ENCODE data around the gene EDEM2. TPM values are rescaled to one million over a fixed set of nuclear protein-coding genes. Genes with fewer than 3 reads are reported as not detected.

The EDEM2 gene
- polyA plus RNA-seq, 3 donors, result 39.5 to 86.1 (median 75.6) TPM

DNA sequence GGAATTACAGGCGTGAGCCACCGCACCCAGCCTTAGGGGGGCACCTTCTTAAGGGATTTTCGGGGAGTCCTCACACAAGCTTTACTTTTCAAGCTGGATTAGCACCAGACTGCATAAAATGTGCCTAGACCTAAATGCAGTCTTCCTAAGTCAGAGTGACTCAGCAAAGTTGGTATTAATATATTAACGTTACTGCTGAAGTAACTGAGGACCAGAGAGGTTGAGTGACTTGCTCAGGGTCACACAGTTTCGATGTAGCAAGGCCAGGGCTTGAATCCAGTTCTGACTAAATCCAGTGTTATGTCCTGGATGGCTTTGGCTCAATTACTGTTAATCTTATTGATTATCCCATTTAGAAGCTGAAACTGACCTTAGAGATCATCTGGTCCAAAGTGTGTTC is 13.4 kb downstream of the EDEM2 start:
- peaks cover 8% of the 10 kb centered on the region for H3K79me2 ChIP-seq (ENCODE audit: insufficient read depth, low read length)
- peaks cover 86 to 93% of the 10 kb centered on the region in 2 donors for H3K36me3 ChIP-seq (replicated peaks in 1 of 2; ENCODE audit: control insufficient read depth in 1 of 2, insufficient read depth in 2 of 2, low read length in 2 of 2)
- H3K4me2 ChIP-seq (replicated peaks; ENCODE audit: extremely low read depth, low read length, poor library complexity, severe bottlenecking), result no peak overlapping the region
- intact Hi-C loops (cut with micrococcal nuclease), result no loop called here
- WGBS (ENCODE audit: insufficient coverage), result 76% methylated on average over 3 of the region's 5 CpGs
- H4K20me1 ChIP-seq (ENCODE audit: insufficient read depth, low read length), result peaks cover 47% of the 10 kb centered on the region
- H3K27ac ChIP-seq (ENCODE audit: low read depth in 1 of 2, low read length in 2 of 2), result no peak overlapping the region
- no peak overlapping the region for H3K4me3 ChIP-seq (replicated peaks in 1 of 3; ENCODE audit: low read depth in 2 of 3, low read length in 3 of 3)
- TF ChIP-seq, protein P1, sequence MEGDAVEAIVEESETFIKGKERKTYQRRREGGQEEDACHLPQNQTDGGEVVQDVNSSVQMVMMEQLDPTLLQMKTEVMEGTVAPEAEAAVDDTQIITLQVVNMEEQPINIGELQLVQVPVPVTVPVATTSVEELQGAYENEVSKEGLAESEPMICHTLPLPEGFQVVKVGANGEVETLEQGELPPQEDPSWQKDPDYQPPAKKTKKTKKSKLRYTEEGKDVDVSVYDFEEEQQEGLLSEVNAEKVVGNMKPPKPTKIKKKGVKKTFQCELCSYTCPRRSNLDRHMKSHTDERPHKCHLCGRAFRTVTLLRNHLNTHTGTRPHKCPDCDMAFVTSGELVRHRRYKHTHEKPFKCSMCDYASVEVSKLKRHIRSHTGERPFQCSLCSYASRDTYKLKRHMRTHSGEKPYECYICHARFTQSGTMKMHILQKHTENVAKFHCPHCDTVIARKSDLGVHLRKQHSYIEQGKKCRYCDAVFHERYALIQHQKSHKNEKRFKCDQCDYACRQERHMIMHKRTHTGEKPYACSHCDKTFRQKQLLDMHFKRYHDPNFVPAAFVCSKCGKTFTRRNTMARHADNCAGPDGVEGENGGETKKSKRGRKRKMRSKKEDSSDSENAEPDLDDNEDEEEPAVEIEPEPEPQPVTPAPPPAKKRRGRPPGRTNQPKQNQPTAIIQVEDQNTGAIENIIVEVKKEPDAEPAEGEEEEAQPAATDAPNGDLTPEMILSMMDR (IDR thresholded peaks at IDR 0.05), result no peak
- H3K27ac Mint-ChIP-seq, result peak overlapping the region in 1 of 7 donors; percentile 46
- H3K9me3 Mint-ChIP-seq, result peaks cover 0 to 2% (median 0%) of the 10 kb centered on the region in 7 donors
- no peaks in the 10 kb centered on the region for H3K27me3 Mint-ChIP-seq (ENCODE audit: low read depth in 3 of 3)
- H3K9me3 ChIP-seq (replicated peaks in 1 of 2; ENCODE audit: control insufficient read depth in 1 of 2, insufficient read depth in 1 of 2, low read length in 2 of 2), result no peaks in the 10 kb centered on the region
- no peak overlapping the region for H3K9ac ChIP-seq (ENCODE audit: insufficient read depth, low read length, poor library complexity, severe bottlenecking)
- no peaks in the 10 kb centered on the region for H3K4me1 ChIP-seq (ENCODE audit: control insufficient read depth in 1 of 2, insufficient read depth in 2 of 2, low read length in 2 of 2)
- H3K36me3 Mint-ChIP-seq, result peaks cover 77 to 92% of the 10 kb centered on the region in 2 donors
- H3K4me3 Mint-ChIP-seq, result no peak overlapping the region
- H2AFZ ChIP-seq (ENCODE audit: insufficient read depth, low read depth, low read length, poor library complexity, severe bottlenecking), result no peak overlapping the region
- no peak for DNase-seq
- H3K27me3 ChIP-seq (ENCODE audit: control insufficient read depth in 2 of 2, insufficient read depth in 2 of 2, low read length in 2 of 2), result no peaks in the 10 kb centered on the region
- no peaks in the 10 kb centered on the region for H3K4me1 Mint-ChIP-seq

DNA sequence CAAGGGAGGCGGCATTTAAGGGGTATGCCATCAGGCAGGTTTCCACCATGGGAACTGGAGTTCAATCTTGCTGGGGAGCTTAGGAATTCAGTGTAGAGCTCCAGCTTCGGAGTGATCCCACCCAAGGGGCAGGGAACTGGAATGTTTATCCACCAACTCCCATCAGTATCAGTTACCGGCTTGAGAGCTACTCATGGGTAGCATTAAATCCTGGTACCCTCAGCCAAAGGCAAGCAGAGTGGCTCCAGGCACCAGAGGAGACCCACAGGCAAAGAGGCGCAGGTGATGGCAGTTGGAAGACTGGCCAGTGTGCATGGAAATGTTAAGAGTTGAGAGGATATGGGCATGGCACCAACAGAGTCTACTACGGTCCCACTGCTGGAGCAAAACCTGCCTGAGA is 14.1 kb downstream of the EDEM2 start:
- DNase-seq, result no peak
- Histone ChIP-seq H3K4me2 (replicated peaks; ENCODE audit: extremely low read depth, low read length, poor library complexity, severe bottlenecking) (no peak overlapping the region), H2AFZ (ENCODE audit: insufficient read depth, low read depth, low read length, poor library complexity, severe bottlenecking) (no peak overlapping the region), H4K20me1 (ENCODE audit: insufficient read depth, low read length) (peaks cover 41% of the 10 kb centered on the region), H3K4me3 (replicated peaks in 1 of 3; ENCODE audit: low read depth in 2 of 3, low read length in 3 of 3) (no peak overlapping the region), H3K27ac (ENCODE audit: low read depth in 1 of 2, low read length in 2 of 2) (peak overlapping the region in 1 of 2 donors; percentile 14), H3K9me3 (replicated peaks in 1 of 2; ENCODE audit: control insufficient read depth in 1 of 2, insufficient read depth in 1 of 2, low read length in 2 of 2) (no peaks in the 10 kb centered on the region), H3K9ac (ENCODE audit: insufficient read depth, low read length, poor library complexity, severe bottlenecking) (no peak overlapping the region), H3K4me1 (ENCODE audit: control insufficient read depth in 1 of 2, insufficient read depth in 2 of 2, low read length in 2 of 2) (no peaks in the 10 kb centered on the region), H3K79me2 (ENCODE audit: insufficient read depth, low read length) (peaks cover 8% of the 10 kb centered on the region), H3K27me3 (ENCODE audit: control insufficient read depth in 2 of 2, insufficient read depth in 2 of 2, low read length in 2 of 2) (no peaks in the 10 kb centered on the region), H3K36me3 (replicated peaks in 1 of 2; ENCODE audit: control insufficient read depth in 1 of 2, insufficient read depth in 2 of 2, low read length in 2 of 2) (peaks cover 79 to 92% of the 10 kb centered on the region in 2 donors)
- Mint-ChIP-seq H3K27me3 (ENCODE audit: low read depth in 3 of 3) (no peaks in the 10 kb centered on the region), H3K4me1 (no peaks in the 10 kb centered on the region), H3K4me3 (no peak overlapping the region), H3K36me3 (peaks cover 77 to 91% of the 10 kb centered on the region in 2 donors), H3K9me3 (peaks cover 0 to 2% (median 0%) of the 10 kb centered on the region in 7 donors), H3K27ac (peak overlapping the region in 2 of 7 donors; percentile 55 to 77)
- intact Hi-C loops (cut with micrococcal nuclease), result no loop called here
- TF ChIP-seq, protein P1 (IDR thresholded peaks at IDR 0.05), result no peak
- 100% methylated on average over 3 of the region's 5 CpGs for WGBS (ENCODE audit: insufficient coverage)

Measured in CD14-positive monocyte (primary cell).